ENCODE measurements around the gene ARID5B. TPM values are rescaled to one million over a fixed set of nuclear protein-coding genes. Genes with fewer than 3 reads are reported as not detected.

ARID5B gene, protein sequence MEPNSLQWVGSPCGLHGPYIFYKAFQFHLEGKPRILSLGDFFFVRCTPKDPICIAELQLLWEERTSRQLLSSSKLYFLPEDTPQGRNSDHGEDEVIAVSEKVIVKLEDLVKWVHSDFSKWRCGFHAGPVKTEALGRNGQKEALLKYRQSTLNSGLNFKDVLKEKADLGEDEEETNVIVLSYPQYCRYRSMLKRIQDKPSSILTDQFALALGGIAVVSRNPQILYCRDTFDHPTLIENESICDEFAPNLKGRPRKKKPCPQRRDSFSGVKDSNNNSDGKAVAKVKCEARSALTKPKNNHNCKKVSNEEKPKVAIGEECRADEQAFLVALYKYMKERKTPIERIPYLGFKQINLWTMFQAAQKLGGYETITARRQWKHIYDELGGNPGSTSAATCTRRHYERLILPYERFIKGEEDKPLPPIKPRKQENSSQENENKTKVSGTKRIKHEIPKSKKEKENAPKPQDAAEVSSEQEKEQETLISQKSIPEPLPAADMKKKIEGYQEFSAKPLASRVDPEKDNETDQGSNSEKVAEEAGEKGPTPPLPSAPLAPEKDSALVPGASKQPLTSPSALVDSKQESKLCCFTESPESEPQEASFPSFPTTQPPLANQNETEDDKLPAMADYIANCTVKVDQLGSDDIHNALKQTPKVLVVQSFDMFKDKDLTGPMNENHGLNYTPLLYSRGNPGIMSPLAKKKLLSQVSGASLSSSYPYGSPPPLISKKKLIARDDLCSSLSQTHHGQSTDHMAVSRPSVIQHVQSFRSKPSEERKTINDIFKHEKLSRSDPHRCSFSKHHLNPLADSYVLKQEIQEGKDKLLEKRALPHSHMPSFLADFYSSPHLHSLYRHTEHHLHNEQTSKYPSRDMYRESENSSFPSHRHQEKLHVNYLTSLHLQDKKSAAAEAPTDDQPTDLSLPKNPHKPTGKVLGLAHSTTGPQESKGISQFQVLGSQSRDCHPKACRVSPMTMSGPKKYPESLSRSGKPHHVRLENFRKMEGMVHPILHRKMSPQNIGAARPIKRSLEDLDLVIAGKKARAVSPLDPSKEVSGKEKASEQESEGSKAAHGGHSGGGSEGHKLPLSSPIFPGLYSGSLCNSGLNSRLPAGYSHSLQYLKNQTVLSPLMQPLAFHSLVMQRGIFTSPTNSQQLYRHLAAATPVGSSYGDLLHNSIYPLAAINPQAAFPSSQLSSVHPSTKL
- 32.8 and 40.1 TPM in 2 replicates for total RNA-seq (ENCODE audit: low replicate concordance)

GRCh38 chr10:61900829-61901792, at the start of gene ARID5B:
Gene ARID5B, plus strand, starts transcription at chr10:61901699. Its CDS starts 11 bp downstream, at chr10:61901710.

Other genes with a start within 250 kb of the ARID5B start
- 0.60 TPM in 1 of 2 replicates, not detected in the other for gene CABCOCO1, start 238.8 kb upstream of the ARID5B start, total RNA-seq (ENCODE audit: low replicate concordance)

Data from smooth muscle cell of the coronary artery (primary cell).